Keratinocyte (primary cell): Measurements from ENCODE around the gene DCK. TPM values are rescaled to one million over a fixed set of nuclear protein-coding genes. Genes with fewer than 3 reads are reported as not detected.

Experiments
- DNase-seq: peaks from one replicate; pipeline ENCODE4 v3.0.0-alpha.2; 2011; ENCODE audit warnings: low read depth, missing footprints, low spot score
- FAIRE-seq: peaks from 2 replicates; lab custom pipeline; 2011; peaks lifted over from hg19 to GRCh38; lab: Jason Lieb, UNC
- H2AFZ ChIP-seq: 2 replicates; pipeline ENCODE4 v1.6.0; 2012; ENCODE audit warnings: low read length, control low read depth, inconsistent platforms; ENCODE audit not compliant: control insufficient read depth
- H3K27ac ChIP-seq: 2 replicates; pipeline ENCODE4 v1.5.1; 2011; ENCODE audit warnings: low read length; ENCODE audit not compliant: control insufficient read depth, insufficient read depth
- H3K27me3 ChIP-seq: 3 replicates; pipeline ENCODE4 v1.6.0; 2011; ENCODE audit warnings: low read length; ENCODE audit not compliant: control insufficient read depth, insufficient read depth; ENCODE audit errors: extremely low read depth
- H3K36me3 ChIP-seq, 2 experiments: 2 replicates in 1 of 2; 3 replicates in 1 of 2; pipeline ENCODE4 v1.5.1; 2011; ENCODE audit warnings: low read length in 2 of 2, mild to moderate bottlenecking in 1 of 2; ENCODE audit not compliant: control insufficient read depth in 2 of 2, insufficient read depth in 2 of 2; ENCODE audit errors: extremely low read depth in 1 of 2
- H3K4me1 ChIP-seq: 3 replicates; pipeline ENCODE4 v1.5.1; 2011; ENCODE audit warnings: low read length; ENCODE audit not compliant: control insufficient read depth, insufficient read depth; ENCODE audit errors: extremely low read depth
- H3K4me2 ChIP-seq: 3 replicates; pipeline ENCODE4 v1.6.0; 2011; ENCODE audit warnings: low read depth, low read length; ENCODE audit not compliant: control insufficient read depth, insufficient read depth; ENCODE audit errors: extremely low read depth
- H3K4me3 ChIP-seq, 3 experiments: fragments of 200-600 bp in 1 of 3; sonication (generic) in 1 of 3; 2 replicates in 2 of 3; 3 replicates in 1 of 3; pipeline ENCODE4 v1.5.1; 2011 to 2016; ENCODE audit warnings: low read length in 3 of 3, mild to moderate bottlenecking in 3 of 3, control low read depth in 2 of 3, inconsistent platforms in 1 of 3, low read depth in 1 of 3, mixed read lengths in 1 of 3, mixed run types in 1 of 3, moderate library complexity in 1 of 3; ENCODE audit not compliant: control insufficient read depth in 2 of 3, insufficient read depth in 2 of 3; ENCODE audit errors: extremely low read depth in 1 of 3
- H3K79me2 ChIP-seq: 2 replicates; pipeline ENCODE4 v1.6.0; 2012; ENCODE audit warnings: low read length; ENCODE audit not compliant: control insufficient read depth, insufficient read depth
- H3K9ac ChIP-seq: 3 replicates; pipeline ENCODE4 v1.6.0; 2011; ENCODE audit warnings: low read length; ENCODE audit not compliant: control insufficient read depth, insufficient read depth; ENCODE audit errors: extremely low read depth
- H3K9me1 ChIP-seq: 3 replicates; pipeline ENCODE4 v1.6.0; 2011; ENCODE audit warnings: low read length; ENCODE audit not compliant: control insufficient read depth, insufficient read depth; ENCODE audit errors: extremely low read depth
- H3K9me3 ChIP-seq: 2 replicates; pipeline ENCODE4 v1.5.1; 2012; ENCODE audit warnings: low read depth, low read length; ENCODE audit not compliant: control insufficient read depth
- H4K20me1 ChIP-seq: 3 replicates; pipeline ENCODE4 v1.6.0; 2011; ENCODE audit warnings: low read length; ENCODE audit not compliant: control insufficient read depth, insufficient read depth; ENCODE audit errors: extremely low read depth
- EZH2 ChIP-seq: IDR thresholded peaks from one replicate; pipeline ENCODE4 v1.6.1; 2012; ENCODE audit warnings: inconsistent platforms, mild to moderate bottlenecking, low read length, moderate library complexity
- dilution Hi-C: fragments of 300-500 bp; cut with MboI; formaldehyde crosslinking; loops from one replicate; pipeline ENCODE4 v1.7.0; 2020; ENCODE audit warnings: low sequenced_read_pairs; ENCODE audit not compliant: extremely low pct_ligation_motif_present
- polyA plus RNA-seq, 5 experiments: library from polyadenylated mRNA; depleted of rRNA in 3 of 5; stranded (reverse) in 3 of 5; stranded (forward) in 1 of 5; unstranded in 1 of 5; fragments of >200 nt; gene quantifications; 1 replicate in 1 of 5; 2 replicates in 3 of 5; 3 replicates in 1 of 5; pipeline versions ENCODE4 v1.2.1 to v1.2.3, GENCODE V29; 2011 to 2012; ENCODE audit warnings: missing spikeins in 2 of 5, low read depth in 1 of 5, low replicate concordance in 1 of 5
- TF ChIP-seq, protein P1 (sequence below), 3 experiments: IDR thresholded peaks in 1 of 3; conservative IDR thresholded peaks in 1 of 3; optimal IDR thresholded peaks in 1 of 3; 2 replicates in 2 of 3; 3 replicates in 1 of 3; pipeline versions ENCODE3 to v1.5.1; 2011; ENCODE audit warnings: low read length in 3 of 3, mild to moderate bottlenecking in 3 of 3, moderate library complexity in 2 of 3, control low read depth in 1 of 3, inconsistent platforms in 1 of 3; ENCODE audit not compliant: insufficient read depth in 2 of 3; ENCODE audit errors: extremely low read depth in 1 of 3

The DCK gene
- polyA plus RNA-seq, 1 donor (not counting 4 experiments of a cell fraction or from before 2014, with no cell fraction given), result 11.3 TPM

DNA sequence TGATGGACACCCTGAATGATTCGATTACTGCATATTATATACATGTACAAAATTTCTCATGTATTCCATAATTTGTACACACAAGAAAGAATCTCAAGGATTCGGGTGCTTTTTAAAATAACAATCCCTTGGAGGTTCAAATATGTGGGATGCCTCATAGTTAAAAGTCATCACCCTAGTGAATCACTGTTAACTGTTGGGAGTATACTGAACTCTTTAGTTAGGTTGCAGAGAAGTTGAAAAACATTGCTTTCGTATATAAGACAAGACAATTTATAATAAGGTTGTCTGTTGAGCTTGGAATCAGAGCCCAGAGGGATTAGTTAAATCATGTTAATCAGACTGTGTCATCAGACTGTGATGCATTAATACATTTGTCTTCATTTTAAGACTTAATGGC is 15.6 kb downstream of the DCK start:
- H2AFZ ChIP-seq, result no peak overlapping the region
- H4K20me1 ChIP-seq, result no peaks in the 10 kb centered on the region
- dilution Hi-C loops, result no loop called here
- H3K36me3 ChIP-seq, result no peaks in the 10 kb centered on the region
- H3K79me2 ChIP-seq, result peaks cover 7% of the 10 kb centered on the region
- no peak overlapping the region for H3K4me2 ChIP-seq
- no peaks in the 10 kb centered on the region for H3K9me1 ChIP-seq
- no peak overlapping the region for H3K27ac ChIP-seq
- no peak for FAIRE-seq
- no peak overlapping the region for H3K4me3 ChIP-seq
- no peaks in the 10 kb centered on the region for H3K27me3 ChIP-seq
- no peak for DNase-seq
- TF ChIP-seq, protein P1, sequence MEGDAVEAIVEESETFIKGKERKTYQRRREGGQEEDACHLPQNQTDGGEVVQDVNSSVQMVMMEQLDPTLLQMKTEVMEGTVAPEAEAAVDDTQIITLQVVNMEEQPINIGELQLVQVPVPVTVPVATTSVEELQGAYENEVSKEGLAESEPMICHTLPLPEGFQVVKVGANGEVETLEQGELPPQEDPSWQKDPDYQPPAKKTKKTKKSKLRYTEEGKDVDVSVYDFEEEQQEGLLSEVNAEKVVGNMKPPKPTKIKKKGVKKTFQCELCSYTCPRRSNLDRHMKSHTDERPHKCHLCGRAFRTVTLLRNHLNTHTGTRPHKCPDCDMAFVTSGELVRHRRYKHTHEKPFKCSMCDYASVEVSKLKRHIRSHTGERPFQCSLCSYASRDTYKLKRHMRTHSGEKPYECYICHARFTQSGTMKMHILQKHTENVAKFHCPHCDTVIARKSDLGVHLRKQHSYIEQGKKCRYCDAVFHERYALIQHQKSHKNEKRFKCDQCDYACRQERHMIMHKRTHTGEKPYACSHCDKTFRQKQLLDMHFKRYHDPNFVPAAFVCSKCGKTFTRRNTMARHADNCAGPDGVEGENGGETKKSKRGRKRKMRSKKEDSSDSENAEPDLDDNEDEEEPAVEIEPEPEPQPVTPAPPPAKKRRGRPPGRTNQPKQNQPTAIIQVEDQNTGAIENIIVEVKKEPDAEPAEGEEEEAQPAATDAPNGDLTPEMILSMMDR (optimal IDR thresholded peaks at IDR 0.05 in 1 of 3, IDR thresholded peaks at IDR 0.05 in 1 of 3, conservative IDR thresholded peaks at IDR 0.05 in 1 of 3; ENCODE audit: extremely low read depth in 1 of 3, insufficient read depth in 2 of 3, low read length in 3 of 3), result no peak
- TF ChIP-seq EZH2, result no peak
- no peak overlapping the region for H3K9ac ChIP-seq
- no peaks in the 10 kb centered on the region for H3K9me3 ChIP-seq
- peaks cover 6% of the 10 kb centered on the region for H3K4me1 ChIP-seq

DNA sequence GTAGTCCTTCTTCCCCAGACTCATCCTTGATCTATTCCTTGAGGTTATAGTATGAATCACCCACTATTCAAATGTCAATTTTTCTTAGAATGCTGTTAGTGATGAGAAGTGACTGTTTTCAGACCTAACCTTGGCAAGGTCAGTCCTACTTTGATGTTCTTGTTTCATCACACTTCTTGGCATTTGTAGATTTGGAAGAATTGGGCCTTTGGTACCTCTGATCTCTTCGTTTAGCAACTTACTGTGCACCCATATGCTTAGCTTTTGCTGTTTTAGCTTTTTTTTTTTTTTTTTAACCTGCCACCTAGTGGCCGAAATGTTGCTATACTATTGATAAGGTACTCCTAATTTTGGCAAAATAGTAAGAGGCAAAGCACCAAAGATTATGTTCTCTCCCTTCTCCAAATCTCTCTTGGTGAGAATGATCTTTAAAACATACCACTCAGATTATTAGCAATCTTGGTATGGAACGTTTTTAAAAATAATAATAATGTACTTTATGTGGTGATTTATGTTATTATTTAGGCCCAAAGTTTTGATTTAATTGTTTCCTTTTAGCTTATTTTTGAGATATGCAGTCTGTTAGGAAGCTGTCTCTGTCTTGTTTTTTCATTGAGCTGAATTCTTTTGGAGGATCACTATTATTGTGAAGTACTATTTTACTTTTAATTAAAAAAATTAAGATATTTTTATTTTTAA is 16.6 kb downstream of the DCK start:
- dilution Hi-C loops, result no loop called here
- no peak overlapping the region for H3K27ac ChIP-seq
- H3K9ac ChIP-seq, result no peak overlapping the region
- H3K9me3 ChIP-seq, result no peaks in the 10 kb centered on the region
- H3K27me3 ChIP-seq, result no peaks in the 10 kb centered on the region
- H3K4me3 ChIP-seq, result no peak overlapping the region
- FAIRE-seq (no peak), DNase-seq (no peak)
- peaks cover 3% of the 10 kb centered on the region for H3K79me2 ChIP-seq
- TF ChIP-seq, protein P1 (optimal IDR thresholded peaks at IDR 0.05 in 1 of 3, IDR thresholded peaks at IDR 0.05 in 1 of 3, conservative IDR thresholded peaks at IDR 0.05 in 1 of 3; ENCODE audit: extremely low read depth in 1 of 3, insufficient read depth in 2 of 3, low read length in 3 of 3), result peak in 2 of 3 experiments; percentile 40 to 49
- no peak for TF ChIP-seq EZH2
- no peaks in the 10 kb centered on the region for H4K20me1 ChIP-seq
- H3K4me1 ChIP-seq, result peaks cover 6% of the 10 kb centered on the region
- no peak overlapping the region for H3K4me2 ChIP-seq
- H2AFZ ChIP-seq, result peak overlapping the region; percentile 39
- no peaks in the 10 kb centered on the region for H3K9me1 ChIP-seq
- no peaks in the 10 kb centered on the region for H3K36me3 ChIP-seq
